Common myeloid progenitor, CD34-positive (primary cell): ENCODE measurements around the gene SIN3B.
A peak's percentile ranks its signal among the peaks of the same experiment; 100 is the strongest.

Experiments used
- CTCF ChIA-PET: fragments of 350-600 bp; sonication (Branson Sonifier 250); formaldehyde crosslinking; loops from one replicate; lab custom pipeline; 2021; ENCODE audit warnings: antibody characterized with exemption; lab: Charles Lee
- POLR2A ChIA-PET: fragments of 350-600 bp; sonication (Branson Sonifier 250); formaldehyde crosslinking; loops from one replicate; lab custom pipeline; 2021; ENCODE audit warnings: antibody characterized with exemption; lab: Charles Lee
- DNase-seq, 3 donors: peaks; one replicate each; pipeline versions ENCODE4 v3.0.0 to v3.0.0-alpha.2; 2013
- H3K27ac ChIP-seq, 2 experiments: 1 replicate in 1 of 2; 2 replicates in 1 of 2; pipeline ENCODE4 v1.7.0; 2013; ENCODE audit warnings: inconsistent platforms in 2 of 2, low read length in 2 of 2, mild to moderate bottlenecking in 2 of 2, low read depth in 1 of 2, moderate library complexity in 1 of 2; ENCODE audit not compliant: severe bottlenecking in 2 of 2, insufficient read depth in 1 of 2, poor library complexity in 1 of 2
- H3K27me3 ChIP-seq, 5 experiments: replicated peaks in 2 of 5; 1 replicate in 3 of 5; 2 replicates in 2 of 5; pipeline versions ENCODE4 v1.6.1 to v1.7.0; 2013; ENCODE audit warnings: low read length in 4 of 5, mild to moderate bottlenecking in 2 of 5, moderate library complexity in 2 of 5, inconsistent platforms in 1 of 5; ENCODE audit not compliant: insufficient read depth in 5 of 5, control insufficient read depth in 4 of 5
- H3K36me3 ChIP-seq, 4 experiments: 1 replicate in 2 of 4; 2 replicates in 2 of 4; pipeline versions ENCODE4 v1.6.1 to v1.7.0; 2013; ENCODE audit warnings: low read length in 3 of 4, control low read depth in 1 of 4, mild to moderate bottlenecking in 1 of 4; ENCODE audit not compliant: control insufficient read depth in 4 of 4, insufficient read depth in 4 of 4
- H3K4me1 ChIP-seq, 4 experiments: 1 replicate in 3 of 4; 2 replicates in 1 of 4; pipeline versions ENCODE4 v1.6.1 to v1.7.1; 2013; ENCODE audit warnings: low read length in 3 of 4, mild to moderate bottlenecking in 3 of 4, control low read depth in 1 of 4, inconsistent platforms in 1 of 4, moderate library complexity in 1 of 4; ENCODE audit not compliant: control insufficient read depth in 4 of 4, insufficient read depth in 4 of 4; ENCODE audit errors: control extremely low read depth in 1 of 4
- H3K4me3 ChIP-seq, 7 experiments: 1 replicate in 4 of 7; 2 replicates in 3 of 7; pipeline versions ENCODE4 v1.5.1 to v1.7.0; 2013; ENCODE audit warnings: mild to moderate bottlenecking in 7 of 7, low read length in 6 of 7, moderate library complexity in 6 of 7, inconsistent platforms in 2 of 7, low read depth in 2 of 7, control low read depth in 1 of 7; ENCODE audit not compliant: insufficient read depth in 4 of 7, control insufficient read depth in 1 of 7; ENCODE audit errors: extremely low read depth in 1 of 7
- H3K9me3 ChIP-seq, 5 experiments: 1 replicate in 4 of 5; 2 replicates in 1 of 5; pipeline versions ENCODE4 v1.6.1 to v1.7.1; 2013; ENCODE audit warnings: low read length in 4 of 5, mild to moderate bottlenecking in 2 of 5, inconsistent platforms in 1 of 5, low read depth in 1 of 5, moderate library complexity in 1 of 5; ENCODE audit not compliant: control insufficient read depth in 4 of 5, insufficient read depth in 2 of 5; ENCODE audit errors: control extremely low read depth in 1 of 5
- WGBS: methylation state at CpG from one replicate; pipeline ENCODE4 v1.1.5; 2013; ENCODE audit not compliant: insufficient coverage; 5-methylcytosine and 5-hydroxymethylcytosine counted together

SIN3B gene

DNA sequence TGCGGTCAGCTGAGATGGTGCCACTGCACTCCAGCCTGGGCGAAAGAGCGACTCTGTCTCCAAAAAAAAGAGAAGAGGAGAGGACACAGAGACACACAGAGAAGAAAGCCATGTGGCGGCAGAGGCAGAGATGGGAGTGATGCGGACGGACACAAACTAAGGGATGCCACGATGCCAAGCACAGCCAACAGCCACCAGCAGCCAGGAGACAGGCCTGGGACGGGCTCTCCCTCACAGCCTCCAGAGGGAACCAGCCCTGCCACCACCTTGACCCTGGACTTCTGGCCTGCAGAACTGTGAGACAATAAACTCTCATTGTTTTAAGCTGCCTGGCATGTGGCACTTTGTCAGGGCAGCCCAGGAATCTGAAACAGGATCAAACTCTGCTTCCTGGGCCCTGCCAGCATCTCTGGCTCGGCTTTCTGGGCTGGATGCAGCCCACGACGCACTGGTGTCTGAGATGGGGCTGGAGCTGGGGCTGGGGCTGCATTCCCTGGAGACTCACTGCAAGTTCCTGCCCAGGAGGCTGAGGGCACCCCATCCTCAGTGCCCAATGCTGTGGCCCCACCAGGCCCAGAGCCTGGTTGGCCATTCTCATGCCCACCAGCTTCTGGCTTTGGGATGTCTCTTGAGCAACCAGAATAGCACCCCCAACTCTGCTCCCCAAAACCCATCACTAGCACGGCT lies 62.6 kb downstream of the SIN3B start:
- WGBS = 94% methylated on average over 11 of the region's 12 CpGs
- ChIA-PET CTCF (interaction anchor here (0.8 kb wide), 1 partner anchor 8 kb away, joined by 3 read pairs; no protein-coding TSS in a partner anchor), POLR2A (no interaction called here)
- Histone ChIP-seq H3K36me3 (no peaks in the 10 kb centered on the region), H3K4me3 (no peak overlapping the region), H3K27me3 (peaks cover 1 to 14% (median 9%) of the 10 kb centered on the region in 5 experiments), H3K27ac (no peak overlapping the region), H3K4me1 (peaks cover 10 to 74% (median 68%) of the 10 kb centered on the region in 4 experiments), H3K9me3 (no peaks in the 10 kb centered on the region)
- DNase-seq = no peak

DNA sequence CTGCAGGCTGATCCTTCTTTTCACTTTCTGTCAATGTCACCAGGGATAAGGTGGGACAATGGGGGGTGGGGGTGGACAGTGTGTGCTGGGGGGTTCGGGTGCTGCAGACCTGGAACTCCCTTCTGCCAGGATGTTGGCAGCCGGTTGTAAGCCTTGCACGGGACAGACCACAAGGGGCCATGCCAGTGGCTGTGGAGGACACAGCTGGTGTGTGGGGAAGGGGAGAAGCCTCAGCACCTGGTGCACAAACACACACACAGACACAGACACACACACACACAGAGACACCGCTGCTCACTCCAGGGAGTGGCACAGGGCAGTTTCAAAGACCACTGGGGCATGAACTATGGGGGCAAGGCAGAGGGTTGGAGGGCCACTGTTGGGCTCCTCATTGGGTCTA lies 63.2 kb downstream of the SIN3B start:
- Histone ChIP-seq H3K4me1 (peaks cover 10 to 72% (median 67%) of the 10 kb centered on the region in 4 experiments), H3K4me3 (no peak overlapping the region), H3K9me3 (no peaks in the 10 kb centered on the region), H3K27ac (no peak overlapping the region), H3K36me3 (no peaks in the 10 kb centered on the region), H3K27me3 (peaks cover 1 to 17% (median 9%) of the 10 kb centered on the region in 5 experiments)
- peak in 2 of 3 donors; percentile 45 to 80 for DNase-seq
- no CpG with 5 or more reads among the region's 4 CpGs for WGBS
- ChIA-PET CTCF (interaction anchor here (1.7 kb wide), 1 partner anchor 56 kb away, joined by 6 read pairs; no protein-coding TSS in a partner anchor), POLR2A (no interaction called here)

DNA sequence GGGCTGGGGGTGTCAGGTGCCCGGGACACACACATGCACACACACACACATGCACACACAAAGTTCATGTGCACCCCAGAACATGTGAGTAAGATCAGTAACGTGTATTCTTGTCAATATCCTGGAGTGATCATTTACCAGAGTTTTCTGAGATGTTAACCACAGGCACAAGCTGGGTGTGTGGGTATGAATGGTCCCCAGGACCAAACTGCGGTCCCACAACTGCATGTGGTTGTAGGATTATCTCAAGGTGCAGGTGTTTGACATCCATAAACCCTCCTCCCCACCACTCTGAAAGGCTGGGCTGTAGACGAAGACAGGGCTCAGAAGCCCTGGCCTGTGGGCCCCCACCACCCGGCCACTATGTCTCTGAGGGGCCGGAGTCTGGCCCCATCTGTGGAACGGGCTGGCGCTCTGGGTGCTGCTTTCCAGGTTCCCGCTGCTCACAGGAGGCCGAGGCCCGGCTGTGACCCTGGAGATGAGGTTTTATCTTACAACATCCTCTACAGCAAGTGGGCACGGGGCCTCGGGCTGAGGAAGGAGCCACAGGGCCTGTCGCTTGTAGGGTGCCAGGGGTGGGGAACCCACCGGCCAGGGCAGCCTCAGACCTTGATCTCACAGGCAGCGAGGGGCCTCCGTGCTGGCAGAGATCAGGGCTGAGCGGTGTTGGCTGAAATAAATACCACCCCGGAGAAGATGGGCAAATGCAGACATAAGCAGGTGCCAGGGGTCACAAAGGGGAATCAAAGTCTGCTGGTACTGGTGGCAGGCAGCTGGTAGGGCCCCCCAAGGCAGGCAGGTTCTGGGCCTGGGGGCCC lies 63.9 kb downstream of the SIN3B start:
- ChIA-PET POLR2A (interaction anchor here (0.7 kb wide), 1 partner anchor 16 kb away, joined by 3 read pairs; no protein-coding TSS in a partner anchor), CTCF (interaction anchor here (1.7 kb wide), 1 partner anchor 57 kb away, joined by 6 read pairs; no protein-coding TSS in a partner anchor)
- Histone ChIP-seq H3K4me1 (peaks cover 10 to 70% (median 66%) of the 10 kb centered on the region in 4 experiments), H3K27ac (no peak overlapping the region), H3K9me3 (no peaks in the 10 kb centered on the region), H3K27me3 (peaks cover 1 to 24% (median 9%) of the 10 kb centered on the region in 5 experiments), H3K36me3 (no peaks in the 10 kb centered on the region), H3K4me3 (peak overlapping the region in 1 of 7 experiments; percentile 25)
- DNase-seq = peak in 2 of 3 donors; percentile 36 to 56
- WGBS = 62% methylated on average over 12 of the region's 19 CpGs

DNA sequence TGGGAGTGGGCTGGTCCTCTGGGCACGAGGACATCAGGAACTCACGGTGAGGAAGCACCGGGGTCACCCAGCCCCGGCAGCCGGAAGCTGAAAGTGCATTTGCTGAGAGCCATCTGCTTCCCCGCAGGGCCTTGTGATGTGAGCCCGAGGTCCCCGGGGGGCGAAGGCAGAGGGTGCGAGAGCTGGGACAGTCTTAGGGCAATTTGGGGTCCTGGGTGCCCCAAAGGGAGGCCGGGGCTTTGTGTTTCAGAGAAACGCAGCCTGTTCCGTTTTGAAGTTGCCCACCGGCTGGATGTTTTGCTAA lies 64.4 kb downstream of the SIN3B start:
- ChIA-PET CTCF (interaction anchor here (1.7 kb wide), 1 partner anchor 57 kb away, joined by 6 read pairs; no protein-coding TSS in a partner anchor), POLR2A (interaction anchor here (0.7 kb wide), 1 partner anchor 17 kb away, joined by 3 read pairs; no protein-coding TSS in a partner anchor)
- Histone ChIP-seq H3K9me3 (no peaks in the 10 kb centered on the region), H3K36me3 (no peaks in the 10 kb centered on the region), H3K27ac (no peak overlapping the region), H3K4me3 (no peak overlapping the region), H3K4me1 (peaks cover 10 to 66% (median 60%) of the 10 kb centered on the region in 4 experiments), H3K27me3 (peaks cover 1 to 29% (median 9%) of the 10 kb centered on the region in 5 experiments)
- DNase-seq = peak; percentile 44 to 96 (median 92)
- 8% methylated on average over 14 of the region's 14 CpGs for WGBS

DNA sequence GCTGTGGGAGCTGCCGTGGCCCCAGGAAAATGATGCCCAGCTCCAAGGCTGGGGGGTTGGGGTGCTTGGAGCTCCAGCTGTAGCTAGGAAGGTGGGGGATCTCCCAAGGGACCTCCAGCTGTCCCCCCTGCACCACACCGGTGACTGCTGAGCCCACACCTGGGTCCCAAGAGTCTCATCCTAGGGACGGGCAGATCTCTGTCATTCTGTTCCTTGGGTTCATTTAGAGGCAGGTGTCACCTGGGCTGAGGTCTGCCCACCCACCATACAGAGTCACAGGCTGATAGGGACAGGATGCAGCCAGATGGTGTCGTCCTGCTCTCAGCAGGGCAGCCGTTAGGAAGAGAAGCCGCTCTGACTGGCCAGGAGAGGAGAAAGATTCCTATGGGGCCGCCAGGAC lies 64.9 kb downstream of the SIN3B start:
- no peaks in the 10 kb centered on the region for H3K9me3 ChIP-seq
- peaks cover 10 to 62% (median 56%) of the 10 kb centered on the region in 4 experiments for H3K4me1 ChIP-seq
- WGBS = 88% methylated on average over 6 of the region's 7 CpGs
- H3K36me3 ChIP-seq = no peaks in the 10 kb centered on the region
- no peak overlapping the region for H3K4me3 ChIP-seq
- CTCF ChIA-PET = interaction anchor here (1.7 kb wide), 1 partner anchor 58 kb away, joined by 6 read pairs; no protein-coding TSS in a partner anchor
- peak in 2 of 3 donors; percentile 35 to 52 for DNase-seq
- POLR2A ChIA-PET = interaction anchor here (0.6 to 1.0 kb wide), 3 partner anchors 9 to 172 kb away, joined by 3 read pairs; no protein-coding TSS in a partner anchor
- H3K27ac ChIP-seq = no peak overlapping the region
- H3K27me3 ChIP-seq = peaks cover 1 to 33% (median 9%) of the 10 kb centered on the region in 5 experiments

DNA sequence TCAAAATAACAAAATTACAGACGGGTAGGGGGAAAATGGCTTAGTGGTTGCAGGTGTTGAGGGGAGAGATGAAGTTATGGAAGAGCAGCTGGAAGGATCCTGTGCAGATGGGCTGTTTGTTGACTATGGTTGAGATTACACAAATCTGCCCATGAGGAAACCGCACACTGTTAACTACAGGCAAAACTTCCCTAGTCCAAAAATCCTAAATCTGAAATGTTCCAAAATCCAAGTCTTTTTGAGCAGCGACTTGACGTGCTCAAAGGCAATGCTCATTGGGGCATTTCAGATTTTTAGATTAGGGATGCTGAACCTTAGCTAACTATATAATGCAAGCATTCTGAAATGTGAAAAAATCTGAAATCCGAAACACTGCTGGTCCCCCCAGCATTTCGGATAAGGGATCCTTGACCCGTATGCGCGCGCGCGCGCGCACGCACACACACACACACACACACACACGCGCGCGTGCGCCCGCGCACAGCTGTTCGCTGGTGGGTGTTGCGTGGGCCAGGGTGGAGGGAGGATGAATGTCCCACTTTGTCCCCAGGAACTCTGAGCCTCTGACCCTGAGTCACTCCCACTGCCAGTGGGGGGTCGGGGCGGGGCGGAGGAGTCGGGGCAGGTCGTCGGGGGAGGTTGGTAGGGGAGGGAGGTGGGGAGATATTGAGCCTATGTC lies 66.4 kb downstream of the SIN3B start:
- Histone ChIP-seq H3K4me1 (peaks cover 10 to 58% (median 52%) of the 10 kb centered on the region in 4 experiments), H3K27me3 (peaks cover 1 to 37% (median 9%) of the 10 kb centered on the region in 5 experiments), H3K27ac (no peak overlapping the region), H3K36me3 (no peaks in the 10 kb centered on the region), H3K9me3 (no peaks in the 10 kb centered on the region), H3K4me3 (peak overlapping the region in 1 of 7 experiments; percentile 46)
- POLR2A ChIA-PET = no interaction called here
- CTCF ChIA-PET = interaction anchor here (1.2 kb wide), 1 partner anchor 59 kb away, joined by 3 read pairs; no protein-coding TSS in a partner anchor
- WGBS = no CpG with 5 or more reads among the region's 30 CpGs
- DNase-seq = no peak
